HG02763 (cell line): ENCODE results near the gene NFU1.

Experiments used
- ATAC-seq: cut with Tn5 transposase; IDR thresholded peaks from one replicate; pipeline ENCODE4 v1.9.1; 2021; ENCODE audit warnings: mild to moderate bottlenecking, moderate library complexity; ENCODE audit not compliant: unreplicated experiment

NFU1 gene

DNA sequence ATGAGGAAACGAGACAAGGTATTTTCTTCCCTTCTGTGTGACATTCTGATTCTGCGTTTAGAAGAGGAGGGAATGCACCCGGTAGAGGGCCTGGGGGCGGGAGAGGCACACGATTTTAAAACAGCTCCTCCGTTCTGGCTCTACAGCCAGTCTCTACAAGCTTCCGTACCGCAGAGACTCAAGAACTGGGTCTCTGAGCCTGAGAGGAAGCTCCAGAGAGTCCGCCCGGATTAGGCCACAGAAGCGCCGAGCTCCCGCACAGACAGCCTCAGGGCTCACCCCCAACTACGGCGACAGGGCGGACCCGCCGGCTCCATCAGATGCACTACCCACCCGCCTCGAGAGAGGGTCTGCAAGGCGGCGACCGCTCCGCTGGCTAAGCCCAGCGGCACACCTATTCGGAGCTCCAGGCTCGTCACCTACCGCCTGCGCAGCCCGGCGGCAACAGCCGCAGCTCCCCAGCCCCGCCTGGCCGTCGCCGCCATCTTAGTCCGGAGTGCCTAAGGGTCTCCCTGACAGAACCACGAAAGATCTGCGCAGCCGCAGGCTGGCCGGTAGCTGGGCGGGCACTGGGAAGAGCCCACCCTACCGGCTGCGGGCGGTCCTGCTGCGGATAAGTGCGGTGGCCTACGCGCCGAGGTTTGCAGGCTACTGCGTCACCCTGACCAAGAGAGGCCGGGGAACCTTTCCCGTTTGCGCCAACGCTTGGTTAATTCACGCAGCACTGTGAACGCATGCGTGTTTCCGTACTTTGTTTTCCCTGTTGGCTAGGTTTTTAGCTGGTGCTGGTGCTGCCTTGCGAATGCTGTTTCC lies at the start of gene NFU1:
NFU1 (minus strand) TSS at position 498 of the 813 bp plus-strand sequence; CDS start at position 485, 13 bp downstream.
- peak; percentile 96 for ATAC-seq

DNA sequence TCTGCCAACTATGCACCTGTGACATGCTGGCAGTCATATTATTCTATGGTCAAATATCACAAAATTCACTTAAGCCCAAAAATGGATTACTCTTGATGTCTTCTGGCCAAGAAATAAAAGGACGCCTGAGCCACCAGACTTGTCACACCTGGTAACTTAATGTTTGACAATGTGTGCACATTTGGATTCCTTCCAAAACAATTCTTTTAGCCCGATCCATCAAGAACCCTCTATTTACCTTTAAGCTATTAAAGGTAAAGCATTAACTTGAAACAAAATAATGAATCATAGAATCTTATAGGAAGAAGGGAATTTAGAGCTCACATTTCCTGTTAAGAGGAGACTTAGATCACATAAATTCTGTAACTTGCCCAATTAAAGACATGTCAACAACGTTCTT lies 46.5 kb upstream of the NFU1 start:
- ATAC-seq: no peak

DNA sequence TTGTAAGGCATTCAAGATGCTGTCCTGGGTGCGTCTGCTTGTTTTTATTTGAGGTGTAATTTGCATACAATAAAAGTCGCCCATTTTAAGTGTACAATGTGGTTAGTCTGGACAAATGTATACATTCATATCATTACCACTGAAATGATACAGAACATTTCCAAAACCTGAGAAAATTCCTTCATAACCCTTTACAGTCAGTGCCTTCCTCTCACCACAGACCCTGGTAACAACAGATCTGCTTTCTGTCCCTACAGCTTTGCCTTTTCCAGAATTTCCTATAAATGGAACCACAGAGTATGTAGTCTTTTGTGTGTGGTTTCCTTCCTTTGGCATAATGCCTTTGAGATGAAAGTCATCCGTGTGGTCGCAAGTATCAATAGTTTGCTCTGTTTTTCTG lies 45.8 kb upstream of the NFU1 start:
- no peak for ATAC-seq

DNA sequence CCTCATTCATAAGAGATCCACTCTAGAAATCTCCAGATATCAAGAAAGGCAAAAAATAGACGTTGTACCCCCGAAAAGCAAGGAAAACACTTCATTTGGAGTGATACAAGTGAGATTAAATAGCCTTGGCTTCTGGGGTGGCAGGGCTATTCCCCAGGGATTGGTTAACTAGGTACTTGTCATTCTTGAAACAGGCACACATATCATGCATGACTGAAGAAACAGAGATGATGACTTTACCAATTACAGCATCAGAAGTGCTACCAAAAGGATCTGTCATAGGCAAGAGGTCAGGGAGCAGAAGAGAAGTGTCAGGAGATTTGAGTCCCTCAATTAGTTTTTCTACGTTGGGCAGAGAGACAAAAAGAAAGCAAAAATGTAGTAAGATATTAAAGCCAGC lies 45.2 kb upstream of the NFU1 start:
- ATAC-seq: no peak

DNA sequence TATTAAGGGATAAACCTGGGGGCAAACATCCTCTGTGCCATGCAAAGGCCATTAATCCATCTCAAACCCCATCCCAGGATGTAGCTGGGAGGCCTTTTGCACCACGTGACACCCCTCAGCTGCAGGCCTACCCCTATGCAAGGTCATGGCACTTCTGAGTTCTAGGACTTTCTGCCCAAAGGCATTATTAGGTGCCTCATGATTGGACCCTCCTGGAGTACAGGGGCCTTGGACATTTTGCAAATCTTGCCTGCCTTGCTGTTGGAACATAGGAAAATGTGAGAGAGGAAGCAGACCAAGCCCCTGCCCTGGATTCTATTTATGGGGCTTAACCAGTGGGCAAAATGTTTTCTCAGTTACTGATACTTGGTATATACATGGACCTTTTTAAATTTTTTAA lies 44.2 kb upstream of the NFU1 start:
- no peak for ATAC-seq

DNA sequence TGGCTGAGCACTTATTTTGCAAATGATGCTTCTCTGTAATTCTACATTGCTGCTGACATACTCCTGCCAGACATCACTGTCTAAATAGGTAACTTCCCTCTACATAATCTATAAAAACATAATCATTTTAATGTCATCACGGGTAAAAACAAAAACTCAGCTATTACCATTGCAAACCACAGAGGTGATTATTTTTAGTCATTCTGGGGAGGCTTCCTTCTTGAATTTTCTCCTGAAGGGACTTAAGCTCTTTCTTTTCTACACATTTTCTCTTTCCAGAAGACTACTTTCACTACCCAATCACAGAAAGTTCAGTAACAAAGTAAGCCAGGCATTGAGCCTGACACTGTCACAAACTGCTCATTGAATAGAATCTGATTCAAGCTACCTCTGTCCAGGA lies 40.4 kb upstream of the NFU1 start:
- ATAC-seq: no peak

DNA sequence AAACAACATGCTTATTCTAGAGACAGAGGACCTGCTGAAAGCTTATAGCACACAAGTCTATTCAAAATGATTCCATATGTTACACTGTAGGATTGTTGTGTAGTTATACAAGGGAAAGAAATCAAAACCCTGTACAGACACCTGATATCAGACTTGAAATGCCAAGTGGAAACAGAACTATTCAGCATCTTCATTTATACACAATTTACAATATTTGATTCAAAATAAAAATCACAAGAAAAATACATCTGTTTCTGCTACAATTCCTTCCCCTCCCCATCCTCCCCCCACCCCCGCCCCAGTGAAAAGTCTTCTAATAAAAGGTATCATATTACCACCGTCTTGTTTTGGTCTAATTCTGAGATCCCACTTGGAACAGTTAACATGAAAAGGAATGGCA lies 37.5 kb upstream of the NFU1 start:
- ATAC-seq: no peak

DNA sequence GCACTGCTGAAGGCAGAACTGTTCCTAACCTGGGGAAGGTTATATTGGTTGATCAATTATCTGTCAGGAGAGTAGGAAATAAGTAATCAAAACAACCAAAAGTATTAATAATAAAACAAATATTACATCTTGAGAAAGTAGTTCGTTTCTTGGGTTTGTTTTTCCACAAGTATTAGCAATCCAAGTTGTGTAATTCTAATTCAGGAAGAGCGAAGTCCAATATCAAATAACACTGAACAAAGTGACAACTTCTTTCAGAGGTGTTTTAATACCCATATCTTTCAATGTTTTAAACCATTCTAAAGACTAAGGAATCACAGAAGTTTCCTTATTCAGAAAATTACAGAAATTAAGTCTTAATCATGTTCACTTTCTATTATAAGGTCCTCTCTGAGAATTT lies 34.6 kb upstream of the NFU1 start:
- ATAC-seq: no peak

DNA sequence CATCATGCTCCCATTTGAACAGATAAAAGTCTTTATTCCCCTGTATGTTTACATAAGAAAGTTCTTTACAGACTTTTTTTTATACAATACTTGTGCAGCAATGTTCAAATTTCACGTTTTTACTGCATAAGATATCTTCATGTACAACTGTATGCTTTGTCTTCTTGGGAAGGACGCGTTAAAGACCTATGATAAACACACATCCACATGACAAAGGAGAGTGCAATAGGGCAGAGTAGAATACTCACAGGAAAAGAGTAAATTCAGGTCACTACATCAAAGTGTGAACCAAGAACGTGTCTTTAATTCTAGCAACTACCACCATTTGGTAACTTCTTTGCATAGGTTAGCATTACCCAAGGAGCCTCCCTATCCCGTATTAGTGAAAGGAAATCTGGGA lies 33.7 kb upstream of the NFU1 start:
- no peak for ATAC-seq

DNA sequence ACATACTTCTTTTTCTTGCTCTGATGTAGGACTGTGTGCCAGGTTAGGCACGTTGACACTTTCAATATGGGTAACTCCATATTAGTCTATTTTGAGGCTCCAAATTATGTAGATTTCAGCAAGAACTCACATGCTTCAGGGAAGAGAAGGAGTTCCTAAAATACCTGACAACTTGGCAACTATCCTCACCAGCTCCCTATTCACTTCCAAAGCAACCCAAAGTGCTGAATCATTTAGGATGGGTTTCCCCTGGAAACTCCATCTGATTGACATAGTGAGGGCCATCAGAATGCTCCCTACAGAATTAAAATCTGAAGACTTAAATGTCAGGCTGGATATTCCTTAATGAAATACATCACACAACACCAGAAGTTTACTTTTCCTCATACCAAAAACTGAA lies 32.5 kb upstream of the NFU1 start:
- ATAC-seq: no peak

DNA sequence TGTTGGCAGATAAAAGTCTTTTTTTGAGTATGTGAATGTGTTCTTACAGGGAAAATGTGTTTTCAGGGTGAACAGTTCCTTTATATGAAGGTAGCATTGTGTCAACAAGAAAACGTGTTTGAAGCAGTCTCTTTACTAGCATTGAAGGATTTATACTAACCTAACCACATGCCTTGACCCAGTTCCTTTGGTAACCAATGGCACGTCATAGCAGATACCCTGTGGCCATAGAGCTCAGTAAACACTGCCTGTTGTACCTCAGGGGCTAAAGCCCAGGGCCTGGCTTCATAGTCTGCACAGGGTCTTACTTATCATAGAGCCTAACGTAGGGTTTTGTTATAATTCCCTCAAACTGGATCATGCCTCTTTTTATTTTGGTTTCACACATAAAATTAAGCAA lies 32.1 kb upstream of the NFU1 start:
- ATAC-seq: no peak

DNA sequence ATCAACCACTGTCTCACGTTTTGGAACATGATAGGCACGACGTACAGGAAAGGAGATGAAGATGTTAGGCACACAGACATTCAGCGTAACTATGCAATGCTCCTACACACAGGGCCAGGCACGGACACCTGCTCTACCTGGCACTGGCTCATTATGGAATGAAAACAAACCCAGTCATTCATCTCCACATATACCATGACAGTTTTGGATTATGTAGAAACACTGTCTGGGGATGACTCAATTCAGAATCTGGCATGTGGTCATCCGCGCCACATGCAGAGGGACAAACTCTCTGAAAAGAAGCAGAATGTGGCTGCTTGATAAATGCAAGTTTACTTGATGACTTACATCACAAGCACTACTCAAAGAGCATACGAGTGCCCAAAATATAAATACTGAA lies 29.5 kb upstream of the NFU1 start:
- no peak for ATAC-seq

DNA sequence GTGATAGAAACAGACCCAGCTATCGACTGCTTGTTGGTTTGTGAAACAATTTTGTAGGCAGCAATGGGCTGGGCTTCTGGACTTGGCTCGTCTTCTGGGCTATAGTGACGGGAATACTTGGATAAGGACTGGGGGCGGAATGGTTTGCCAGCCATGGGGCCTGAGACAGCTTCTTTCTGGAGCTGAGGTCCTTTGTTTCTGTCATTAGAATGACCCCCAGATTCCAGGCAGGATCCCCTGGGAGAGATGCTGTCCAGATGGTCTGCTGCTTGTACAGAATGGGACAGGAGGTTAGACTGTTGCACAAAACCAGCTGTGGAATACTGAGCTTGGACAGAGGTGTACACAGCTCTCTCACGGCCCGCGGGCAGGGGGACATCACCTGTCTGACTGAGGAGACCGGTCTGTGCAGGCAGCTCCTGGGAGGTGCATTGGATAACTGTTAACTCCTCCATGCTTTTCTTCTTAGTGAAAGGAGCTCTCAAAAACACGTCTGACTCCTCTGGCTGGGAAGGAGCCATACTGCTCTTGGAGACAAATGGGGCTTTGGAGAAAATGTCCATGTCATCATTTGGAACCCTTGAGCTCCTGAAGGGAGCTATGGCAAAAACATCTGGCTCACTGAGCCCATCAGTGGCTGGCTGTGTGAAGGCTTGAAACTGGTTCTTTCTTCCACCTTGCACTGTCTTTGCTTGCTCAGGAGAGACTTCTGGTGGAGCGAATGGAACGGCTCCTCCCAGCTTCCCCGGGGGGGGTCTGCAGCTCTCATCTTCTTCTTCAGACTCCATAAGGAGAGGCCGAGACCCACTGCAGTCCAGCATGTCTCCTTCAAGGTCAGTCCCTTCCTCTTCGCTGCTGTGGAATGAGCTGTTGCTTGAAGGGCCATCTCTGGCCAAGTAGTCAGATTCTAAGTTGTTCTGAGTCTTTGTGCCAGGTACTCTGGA lies 28.6 kb upstream of the NFU1 start:
- ATAC-seq: no peak

DNA sequence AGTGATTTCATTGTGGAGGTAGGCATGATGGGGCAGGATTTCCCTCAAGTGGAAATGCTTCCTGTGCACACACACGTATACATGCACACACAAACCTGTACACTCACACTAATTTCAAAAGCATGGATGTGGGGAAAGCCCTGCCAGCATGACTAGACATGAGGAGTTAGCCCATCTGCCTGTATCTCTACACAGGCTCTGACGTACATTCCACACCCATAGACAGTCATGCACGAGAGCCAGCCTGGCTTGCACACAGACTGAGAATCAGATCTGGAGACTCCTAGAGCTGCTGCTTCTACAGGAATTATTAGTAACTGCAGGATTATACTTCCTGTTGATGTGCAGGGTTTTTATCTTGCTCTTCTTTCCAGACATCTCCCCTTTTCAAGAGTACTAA lies 27.3 kb upstream of the NFU1 start:
- no peak for ATAC-seq

DNA sequence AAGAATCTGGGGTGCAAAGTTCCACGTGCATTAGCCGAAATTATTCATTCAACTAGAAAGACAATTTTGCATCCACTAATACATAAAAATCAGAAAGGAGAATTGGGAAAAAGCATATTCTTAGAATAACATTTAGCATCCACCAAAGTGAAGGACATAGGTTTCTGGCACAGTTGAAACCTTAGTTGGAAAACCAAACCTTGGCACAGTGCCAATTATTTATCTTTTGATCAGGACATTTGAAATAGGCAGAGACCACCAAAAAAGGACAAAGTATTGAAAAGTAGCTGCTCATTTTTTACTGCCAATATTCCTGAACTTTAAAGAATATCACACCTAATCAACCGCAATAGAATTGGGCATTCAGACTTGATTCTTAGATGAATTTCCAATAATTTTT lies 25.5 kb upstream of the NFU1 start:
- no peak for ATAC-seq

DNA sequence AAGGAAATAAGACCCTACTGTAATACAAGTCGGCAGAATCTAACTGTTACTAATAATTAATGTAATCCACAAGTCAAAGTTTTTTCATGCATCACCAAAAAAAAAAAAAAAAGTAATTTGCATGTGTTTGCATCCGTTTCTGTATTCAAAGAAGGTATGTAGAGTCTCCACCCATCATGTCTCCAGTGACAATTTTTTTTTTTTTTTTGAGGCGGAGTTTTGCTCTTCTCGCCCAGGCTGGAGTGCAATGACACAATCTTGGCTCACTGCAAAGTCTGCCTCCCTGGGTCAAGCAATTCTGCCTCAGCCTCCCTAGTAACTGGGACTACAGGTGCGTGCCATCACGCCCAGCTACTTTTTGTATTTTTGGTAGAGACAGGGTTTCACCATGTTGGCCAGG lies 24.2 kb upstream of the NFU1 start:
- no peak for ATAC-seq

DNA sequence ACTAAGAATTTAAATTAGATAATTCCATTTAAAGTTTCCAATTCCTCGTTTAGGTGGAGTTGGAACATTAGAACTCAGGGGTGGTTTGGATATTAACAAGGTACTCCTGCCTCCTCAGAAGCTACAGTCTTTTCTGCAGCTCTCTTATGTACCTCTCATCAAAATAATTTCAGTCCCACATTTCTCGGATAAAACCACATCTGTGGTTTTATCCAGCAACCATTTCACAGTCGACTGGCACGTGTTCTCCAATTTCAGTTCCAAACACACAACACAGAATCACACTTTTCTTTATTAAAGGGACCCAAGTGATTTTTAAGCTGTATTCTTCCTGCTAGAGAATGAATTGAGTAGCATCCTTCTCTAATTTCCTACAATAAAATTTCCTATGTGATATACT lies 22.7 kb upstream of the NFU1 start:
- ATAC-seq: no peak

DNA sequence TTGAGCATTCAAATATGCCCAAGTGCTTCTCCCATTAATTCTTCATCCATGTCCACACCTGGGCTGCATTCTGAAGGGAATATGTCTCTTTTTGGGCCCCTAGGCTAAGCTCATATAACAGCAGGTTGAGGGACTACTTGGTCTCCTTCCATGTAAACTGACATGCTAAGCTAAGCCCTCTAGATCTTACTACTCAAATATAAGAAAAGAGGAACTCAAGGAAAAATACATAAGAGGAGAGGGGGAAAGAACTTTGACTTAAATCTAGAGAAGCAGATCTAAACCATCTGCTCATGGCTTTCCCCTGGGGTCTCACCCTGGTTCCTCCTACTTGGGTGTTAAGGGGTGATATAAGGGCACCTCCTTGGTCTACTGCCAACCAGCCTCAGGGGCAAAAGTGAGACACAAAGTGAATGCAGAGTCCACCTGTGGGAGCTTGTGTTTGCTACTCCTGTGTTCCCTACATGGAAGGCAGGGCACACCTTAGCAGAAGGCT lies 19.8 kb upstream of the NFU1 start:
- no peak for ATAC-seq

DNA sequence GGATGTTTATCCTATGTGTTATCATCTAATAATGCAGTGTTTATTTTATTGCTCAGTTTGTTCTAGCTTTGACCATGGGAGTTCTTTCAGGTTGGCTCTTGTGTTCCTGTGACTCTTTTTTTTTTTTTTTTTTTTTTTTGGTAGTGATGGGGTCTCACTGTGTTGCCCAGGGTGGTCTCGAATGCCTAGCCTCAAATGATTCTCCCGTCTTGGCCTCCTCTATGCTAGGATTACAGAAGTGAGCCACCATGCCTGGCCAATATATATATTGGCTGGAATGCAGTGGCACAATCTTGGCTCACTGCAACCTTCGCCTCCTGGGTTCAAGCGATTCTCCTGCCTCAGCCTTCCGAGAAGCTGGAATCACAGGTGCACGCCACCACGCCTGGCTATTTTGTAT lies 18.9 kb upstream of the NFU1 start:
- no peak for ATAC-seq

DNA sequence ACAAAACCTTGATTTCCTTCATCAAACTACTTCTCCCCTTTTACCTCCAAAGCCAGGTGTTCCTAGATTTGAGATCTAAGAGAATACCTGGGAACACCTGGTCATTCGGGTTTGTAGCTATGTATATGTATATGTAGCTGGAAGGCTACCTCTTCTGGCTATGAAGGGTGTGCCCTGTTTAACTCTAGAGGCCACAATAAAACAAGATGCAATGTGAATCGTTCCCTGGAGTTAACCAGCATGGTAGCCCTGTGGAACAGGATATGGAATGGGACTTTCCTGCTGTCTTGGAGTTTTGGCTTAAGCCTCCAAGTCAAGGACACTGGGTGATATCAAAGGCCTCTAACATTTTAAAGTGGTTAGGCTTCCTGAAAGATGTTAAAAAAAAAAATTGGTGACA lies 17.7 kb upstream of the NFU1 start:
- ATAC-seq: no peak

DNA sequence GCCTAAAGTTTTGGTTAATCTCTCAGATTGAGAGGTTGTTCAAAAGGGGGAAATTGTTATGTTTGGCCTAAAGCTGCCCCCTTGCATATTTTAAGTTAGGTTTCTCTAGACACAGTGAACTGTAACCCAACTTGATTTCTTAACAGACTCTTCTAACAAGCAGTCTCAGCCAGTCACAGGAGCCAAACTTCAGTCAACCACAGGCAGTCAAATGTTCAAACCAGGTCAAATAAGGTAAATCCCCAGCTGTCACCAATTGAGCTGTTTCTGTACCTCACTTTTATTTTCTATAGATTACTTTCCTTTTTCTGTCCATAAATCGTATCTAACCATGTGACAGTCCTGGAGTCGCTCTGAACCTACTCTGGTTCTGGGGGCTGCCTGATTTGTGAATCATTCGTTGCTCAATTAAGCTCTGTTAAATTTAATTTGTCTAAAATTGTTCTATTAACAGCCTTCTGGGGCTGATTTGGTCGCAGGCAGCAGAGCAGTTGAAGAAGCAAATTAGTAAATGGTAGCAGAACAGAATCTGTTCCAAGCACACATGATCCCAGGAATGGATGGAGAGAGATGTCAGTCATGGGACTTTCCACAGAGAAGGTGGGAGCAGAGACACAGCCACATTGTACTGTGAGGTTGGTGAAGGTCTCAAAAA lies 16.4 kb upstream of the NFU1 start:
- peak; percentile 67 for ATAC-seq
